Measurements from ENCODE around the gene PDYN. TPM values are rescaled to one million over a fixed set of nuclear protein-coding genes. Genes with fewer than 3 reads are reported as not detected.

The PDYN gene
- polyA plus RNA-seq, 1 donor (not counting 4 experiments of a cell fraction or from before 2014, with no cell fraction given) = not detected

DNA sequence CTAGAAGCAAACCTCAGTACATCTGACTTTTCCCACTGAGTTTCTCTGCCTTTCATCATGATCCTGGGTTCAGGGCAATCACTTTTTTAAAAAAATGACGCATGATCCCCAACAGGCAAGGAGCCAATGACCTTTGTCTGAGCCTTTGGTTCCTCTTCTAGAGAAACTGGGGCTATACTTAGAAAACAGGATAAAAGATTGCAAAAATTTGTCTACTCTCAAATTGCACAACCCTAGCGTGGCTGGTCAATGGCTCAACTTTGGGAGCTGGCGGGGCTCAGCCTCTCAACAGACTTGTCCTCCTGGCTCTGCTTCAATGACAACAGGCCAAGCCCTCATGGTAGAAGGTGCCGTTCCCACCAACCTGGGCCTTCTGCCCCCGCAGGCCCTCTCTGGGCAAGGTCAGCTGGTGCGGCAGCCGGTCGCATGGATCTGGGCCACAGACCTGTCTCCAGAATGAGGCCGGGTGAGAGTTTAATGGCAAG is 48.7 kb downstream of the PDYN start:
- no peak overlapping the region for H2AFZ ChIP-seq (ENCODE audit: control insufficient read depth, low read length)
- no peak overlapping the region for H3K4me2 ChIP-seq (ENCODE audit: control insufficient read depth, extremely low read depth, insufficient read depth, low read depth, low read length)
- TF ChIP-seq, protein P1, sequence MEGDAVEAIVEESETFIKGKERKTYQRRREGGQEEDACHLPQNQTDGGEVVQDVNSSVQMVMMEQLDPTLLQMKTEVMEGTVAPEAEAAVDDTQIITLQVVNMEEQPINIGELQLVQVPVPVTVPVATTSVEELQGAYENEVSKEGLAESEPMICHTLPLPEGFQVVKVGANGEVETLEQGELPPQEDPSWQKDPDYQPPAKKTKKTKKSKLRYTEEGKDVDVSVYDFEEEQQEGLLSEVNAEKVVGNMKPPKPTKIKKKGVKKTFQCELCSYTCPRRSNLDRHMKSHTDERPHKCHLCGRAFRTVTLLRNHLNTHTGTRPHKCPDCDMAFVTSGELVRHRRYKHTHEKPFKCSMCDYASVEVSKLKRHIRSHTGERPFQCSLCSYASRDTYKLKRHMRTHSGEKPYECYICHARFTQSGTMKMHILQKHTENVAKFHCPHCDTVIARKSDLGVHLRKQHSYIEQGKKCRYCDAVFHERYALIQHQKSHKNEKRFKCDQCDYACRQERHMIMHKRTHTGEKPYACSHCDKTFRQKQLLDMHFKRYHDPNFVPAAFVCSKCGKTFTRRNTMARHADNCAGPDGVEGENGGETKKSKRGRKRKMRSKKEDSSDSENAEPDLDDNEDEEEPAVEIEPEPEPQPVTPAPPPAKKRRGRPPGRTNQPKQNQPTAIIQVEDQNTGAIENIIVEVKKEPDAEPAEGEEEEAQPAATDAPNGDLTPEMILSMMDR (optimal IDR thresholded peaks at IDR 0.05 in 1 of 3, IDR thresholded peaks at IDR 0.05 in 1 of 3, conservative IDR thresholded peaks at IDR 0.05 in 1 of 3; ENCODE audit: extremely low read depth in 1 of 3, insufficient read depth in 2 of 3, low read length in 3 of 3) = no peak
- TF ChIP-seq EZH2 (IDR thresholded peaks at IDR 0.05; ENCODE audit: low read length) = no peak
- no peak for DNase-seq (ENCODE audit: low read depth, low spot score)
- no peak overlapping the region for H3K9ac ChIP-seq (ENCODE audit: control insufficient read depth, extremely low read depth, insufficient read depth, low read length)
- no peaks in the 10 kb centered on the region for H3K9me1 ChIP-seq (ENCODE audit: control insufficient read depth, extremely low read depth, insufficient read depth, low read length)
- H3K27me3 ChIP-seq (ENCODE audit: control insufficient read depth, extremely low read depth, insufficient read depth, low read length) = no peaks in the 10 kb centered on the region
- no peaks in the 10 kb centered on the region for H3K9me3 ChIP-seq (ENCODE audit: control insufficient read depth, low read depth, low read length)
- no peaks in the 10 kb centered on the region for H3K79me2 ChIP-seq (ENCODE audit: control insufficient read depth, insufficient read depth, low read length)
- FAIRE-seq = no peak
- H3K27ac ChIP-seq (ENCODE audit: control insufficient read depth, insufficient read depth, low read length) = no peak overlapping the region
- peaks cover 45% of the 10 kb centered on the region for H3K4me1 ChIP-seq (ENCODE audit: control insufficient read depth, extremely low read depth, insufficient read depth, low read length)
- H4K20me1 ChIP-seq (ENCODE audit: control insufficient read depth, extremely low read depth, insufficient read depth, low read length) = no peaks in the 10 kb centered on the region
- no peaks in the 10 kb centered on the region for H3K36me3 ChIP-seq (ENCODE audit: control insufficient read depth in 2 of 2, extremely low read depth in 1 of 2, insufficient read depth in 2 of 2, low read length in 2 of 2)
- dilution Hi-C loops (cut with MboI; ENCODE audit: extremely low pct_ligation_motif_present, low sequenced_read_pairs) = no loop called here
- no peak overlapping the region for H3K4me3 ChIP-seq (ENCODE audit: control insufficient read depth in 2 of 3, extremely low read depth in 1 of 3, insufficient read depth in 2 of 3, low read depth in 1 of 3, low read length in 3 of 3)

GRCh38 chr20:1944345-1945091 is 49.3 kb downstream of the PDYN start:
- DNase-seq (ENCODE audit: low read depth, low spot score) (no peak), FAIRE-seq (no peak)
- Histone ChIP-seq H3K79me2 (ENCODE audit: control insufficient read depth, insufficient read depth, low read length) (no peaks in the 10 kb centered on the region), H3K27ac (ENCODE audit: control insufficient read depth, insufficient read depth, low read length) (no peak overlapping the region), H3K9me3 (ENCODE audit: control insufficient read depth, low read depth, low read length) (no peaks in the 10 kb centered on the region), H3K4me1 (ENCODE audit: control insufficient read depth, extremely low read depth, insufficient read depth, low read length) (peaks cover 47% of the 10 kb centered on the region), H3K36me3 (ENCODE audit: control insufficient read depth in 2 of 2, extremely low read depth in 1 of 2, insufficient read depth in 2 of 2, low read length in 2 of 2) (no peaks in the 10 kb centered on the region), H4K20me1 (ENCODE audit: control insufficient read depth, extremely low read depth, insufficient read depth, low read length) (no peaks in the 10 kb centered on the region), H3K4me3 (ENCODE audit: control insufficient read depth in 2 of 3, extremely low read depth in 1 of 3, insufficient read depth in 2 of 3, low read depth in 1 of 3, low read length in 3 of 3) (no peak overlapping the region), H3K27me3 (ENCODE audit: control insufficient read depth, extremely low read depth, insufficient read depth, low read length) (no peaks in the 10 kb centered on the region), H2AFZ (ENCODE audit: control insufficient read depth, low read length) (no peak overlapping the region), H3K9ac (ENCODE audit: control insufficient read depth, extremely low read depth, insufficient read depth, low read length) (no peak overlapping the region), H3K4me2 (ENCODE audit: control insufficient read depth, extremely low read depth, insufficient read depth, low read depth, low read length) (no peak overlapping the region), H3K9me1 (ENCODE audit: control insufficient read depth, extremely low read depth, insufficient read depth, low read length) (no peaks in the 10 kb centered on the region)
- TF ChIP-seq, protein P1 (optimal IDR thresholded peaks at IDR 0.05 in 1 of 3, IDR thresholded peaks at IDR 0.05 in 1 of 3, conservative IDR thresholded peaks at IDR 0.05 in 1 of 3; ENCODE audit: extremely low read depth in 1 of 3, insufficient read depth in 2 of 3, low read length in 3 of 3) = peak; percentile 37 to 52 (median 42)
- TF ChIP-seq EZH2 (IDR thresholded peaks at IDR 0.05; ENCODE audit: low read length) = no peak
- dilution Hi-C loops (cut with MboI; ENCODE audit: extremely low pct_ligation_motif_present, low sequenced_read_pairs) = no loop called here

All from keratinocyte (primary cell).